Measurements from ENCODE around the gene HSD17B10. TPM values are rescaled to one million over a fixed set of nuclear protein-coding genes. Genes with fewer than 3 reads are reported as not detected.
A peak's percentile ranks its signal among the peaks of the same experiment; 100 is the strongest.

The HSD17B10 gene
- total RNA-seq: 135 and 137 TPM in 2 replicates
- long read RNA-seq, transcript HSD17B10-201 (6 exons, 960 nt): major isoform, 53 of 67 reads
- long read RNA-seq, partial matches to known transcripts: 9 of 67 reads
- long read RNA-seq, other reads (novel, unspliced or antisense): 2 of 67 reads

GRCh38 chrX:53433651-53434639 lies at the start of gene HSD17B10:
Gene HSD17B10, minus strand, starts transcription at chrX:53434370. Its CDS starts 25 bp downstream, at chrX:53434345.
- H3K9me3 Mint-ChIP-seq: no peaks in the 10 kb centered on the region
- no peak for TF ChIP-seq CTCF (conservative IDR thresholded peaks at IDR 0.05)
- H3K27ac Mint-ChIP-seq (ENCODE audit: unreplicated experiment): peak within 1 kb of the TSS; percentile 97
- DNase-seq (ENCODE audit: low read depth, low spot score): peak; percentile 73
- H3K36me3 Mint-ChIP-seq (ENCODE audit: low read depth): no peaks in the 10 kb centered on the region
- peaks cover 10% of the 10 kb centered on the region for H3K4me1 Mint-ChIP-seq
- peaks cover 19% of the 10 kb centered on the region for H3K27me3 Mint-ChIP-seq (ENCODE audit: low read depth)
- peak within 1 kb of the TSS; percentile 98 for H3K4me3 Mint-ChIP-seq

DNA sequence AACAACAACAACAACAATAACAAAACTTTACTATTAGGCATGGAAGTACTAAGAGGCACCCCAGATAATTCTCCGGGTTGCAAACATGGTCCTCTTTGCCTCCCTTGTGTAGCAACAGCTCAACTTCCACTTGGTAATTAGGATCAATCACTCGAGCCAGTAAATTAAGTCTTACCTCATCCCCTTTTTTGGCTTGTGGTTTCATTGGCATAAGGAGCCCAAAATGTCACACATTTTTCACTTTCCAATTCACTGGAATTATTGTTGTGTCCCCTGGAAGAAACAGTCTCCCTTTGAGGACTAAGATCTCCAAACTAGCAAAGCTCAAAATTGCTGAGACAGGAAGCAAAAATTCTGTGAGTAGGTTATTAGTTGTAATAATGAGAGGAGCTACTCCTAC lies 49.2 kb upstream of the HSD17B10 start:
- peaks cover 5% of the 10 kb centered on the region for H3K27me3 Mint-ChIP-seq (ENCODE audit: low read depth)
- no peak for DNase-seq (ENCODE audit: low read depth, low spot score)
- TF ChIP-seq CTCF (conservative IDR thresholded peaks at IDR 0.05): no peak
- peaks cover under 1% of the 10 kb centered on the region for H3K9me3 Mint-ChIP-seq
- no peaks in the 10 kb centered on the region for H3K4me1 Mint-ChIP-seq
- H3K36me3 Mint-ChIP-seq (ENCODE audit: low read depth): no peaks in the 10 kb centered on the region
- H3K4me3 Mint-ChIP-seq: no peak overlapping the region
- H3K27ac Mint-ChIP-seq (ENCODE audit: unreplicated experiment): no peak overlapping the region

DNA sequence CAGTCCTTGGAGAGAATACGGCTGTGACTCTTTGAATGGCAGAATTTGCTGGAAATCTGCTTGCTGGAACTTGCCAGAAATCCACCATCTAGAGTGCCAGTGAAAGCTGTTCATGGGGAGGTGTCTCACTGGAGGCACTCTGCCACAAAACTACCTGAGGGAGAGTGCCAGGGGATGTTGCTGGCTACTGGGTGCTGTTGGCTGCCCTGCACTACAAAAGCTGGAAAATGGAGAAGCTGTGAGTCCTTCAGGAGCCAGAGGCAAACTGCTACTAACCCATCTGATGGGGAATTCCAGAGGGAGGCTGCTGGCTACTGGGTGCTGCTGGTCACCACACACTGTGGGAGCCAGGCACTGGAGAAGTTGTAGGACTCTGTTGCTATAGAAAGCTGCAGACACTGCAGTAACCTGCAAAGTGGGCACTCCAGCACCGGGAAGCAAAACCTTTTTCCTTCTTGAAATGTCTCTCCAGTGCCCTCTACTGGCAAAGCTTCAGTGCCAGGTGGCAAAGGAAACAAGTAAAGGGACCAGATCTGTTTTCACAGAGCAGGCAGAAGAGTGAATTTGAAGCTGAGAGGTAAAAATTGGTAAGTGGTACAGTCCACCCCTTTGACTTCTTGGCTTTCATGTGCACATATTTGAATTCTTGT lies 47.8 kb upstream of the HSD17B10 start:
- Mint-ChIP-seq H3K36me3 (ENCODE audit: low read depth) (no peaks in the 10 kb centered on the region), H3K9me3 (peaks cover 4% of the 10 kb centered on the region), H3K27ac (ENCODE audit: unreplicated experiment) (no peak overlapping the region), H3K4me1 (no peaks in the 10 kb centered on the region), H3K27me3 (ENCODE audit: low read depth) (peaks cover 5% of the 10 kb centered on the region), H3K4me3 (no peak overlapping the region)
- DNase-seq (ENCODE audit: low read depth, low spot score): peak; percentile 45
- peak; percentile 63 for TF ChIP-seq CTCF (conservative IDR thresholded peaks at IDR 0.05)

GRCh38 chrX:53481093-53481492 lies 46.9 kb upstream of the HSD17B10 start:
- DNase-seq (ENCODE audit: low read depth, low spot score): no peak
- TF ChIP-seq CTCF (conservative IDR thresholded peaks at IDR 0.05): peak; percentile 46
- H3K36me3 Mint-ChIP-seq (ENCODE audit: low read depth): no peaks in the 10 kb centered on the region
- no peak overlapping the region for H3K27ac Mint-ChIP-seq (ENCODE audit: unreplicated experiment)
- no peaks in the 10 kb centered on the region for H3K4me1 Mint-ChIP-seq
- peaks cover 4% of the 10 kb centered on the region for H3K9me3 Mint-ChIP-seq
- no peak overlapping the region for H3K4me3 Mint-ChIP-seq
- peaks cover 5% of the 10 kb centered on the region for H3K27me3 Mint-ChIP-seq (ENCODE audit: low read depth)

GRCh38 chrX:53479301-53479700 lies 45.1 kb upstream of the HSD17B10 start:
- no peak for TF ChIP-seq CTCF (conservative IDR thresholded peaks at IDR 0.05)
- H3K9me3 Mint-ChIP-seq: peaks cover 4% of the 10 kb centered on the region
- H3K27me3 Mint-ChIP-seq (ENCODE audit: low read depth): peaks cover 2% of the 10 kb centered on the region
- no peak overlapping the region for H3K4me3 Mint-ChIP-seq
- no peak overlapping the region for H3K27ac Mint-ChIP-seq (ENCODE audit: unreplicated experiment)
- H3K36me3 Mint-ChIP-seq (ENCODE audit: low read depth): no peaks in the 10 kb centered on the region
- no peak for DNase-seq (ENCODE audit: low read depth, low spot score)
- H3K4me1 Mint-ChIP-seq: no peaks in the 10 kb centered on the region
